Keratinocyte (primary cell): ENCODE data around the gene ZFYVE28. TPM values are rescaled to one million over a fixed set of nuclear protein-coding genes. Genes with fewer than 3 reads are reported as not detected.

Experiments used
- DNase-seq: peaks from one replicate; pipeline ENCODE4 v3.0.0-alpha.2; 2011; ENCODE audit warnings: low read depth, missing footprints, low spot score
- FAIRE-seq: peaks from 2 replicates; lab custom pipeline; 2011; peaks lifted over from hg19 to GRCh38; lab: Jason Lieb, UNC
- H2AFZ ChIP-seq: 2 replicates; pipeline ENCODE4 v1.6.0; 2012; ENCODE audit warnings: low read length, control low read depth, inconsistent platforms; ENCODE audit not compliant: control insufficient read depth
- H3K27ac ChIP-seq: 2 replicates; pipeline ENCODE4 v1.5.1; 2011; ENCODE audit warnings: low read length; ENCODE audit not compliant: control insufficient read depth, insufficient read depth
- H3K27me3 ChIP-seq: 3 replicates; pipeline ENCODE4 v1.6.0; 2011; ENCODE audit warnings: low read length; ENCODE audit not compliant: control insufficient read depth, insufficient read depth; ENCODE audit errors: extremely low read depth
- H3K36me3 ChIP-seq, 2 experiments: 2 replicates in 1 of 2; 3 replicates in 1 of 2; pipeline ENCODE4 v1.5.1; 2011; ENCODE audit warnings: low read length in 2 of 2, mild to moderate bottlenecking in 1 of 2; ENCODE audit not compliant: control insufficient read depth in 2 of 2, insufficient read depth in 2 of 2; ENCODE audit errors: extremely low read depth in 1 of 2
- H3K4me1 ChIP-seq: 3 replicates; pipeline ENCODE4 v1.5.1; 2011; ENCODE audit warnings: low read length; ENCODE audit not compliant: control insufficient read depth, insufficient read depth; ENCODE audit errors: extremely low read depth
- H3K4me2 ChIP-seq: 3 replicates; pipeline ENCODE4 v1.6.0; 2011; ENCODE audit warnings: low read depth, low read length; ENCODE audit not compliant: control insufficient read depth, insufficient read depth; ENCODE audit errors: extremely low read depth
- H3K4me3 ChIP-seq, 3 experiments: fragments of 200-600 bp in 1 of 3; sonication (generic) in 1 of 3; 2 replicates in 2 of 3; 3 replicates in 1 of 3; pipeline ENCODE4 v1.5.1; 2011 to 2016; ENCODE audit warnings: low read length in 3 of 3, mild to moderate bottlenecking in 3 of 3, control low read depth in 2 of 3, inconsistent platforms in 1 of 3, low read depth in 1 of 3, mixed read lengths in 1 of 3, mixed run types in 1 of 3, moderate library complexity in 1 of 3; ENCODE audit not compliant: control insufficient read depth in 2 of 3, insufficient read depth in 2 of 3; ENCODE audit errors: extremely low read depth in 1 of 3
- H3K79me2 ChIP-seq: 2 replicates; pipeline ENCODE4 v1.6.0; 2012; ENCODE audit warnings: low read length; ENCODE audit not compliant: control insufficient read depth, insufficient read depth
- H3K9ac ChIP-seq: 3 replicates; pipeline ENCODE4 v1.6.0; 2011; ENCODE audit warnings: low read length; ENCODE audit not compliant: control insufficient read depth, insufficient read depth; ENCODE audit errors: extremely low read depth
- H3K9me1 ChIP-seq: 3 replicates; pipeline ENCODE4 v1.6.0; 2011; ENCODE audit warnings: low read length; ENCODE audit not compliant: control insufficient read depth, insufficient read depth; ENCODE audit errors: extremely low read depth
- H3K9me3 ChIP-seq: 2 replicates; pipeline ENCODE4 v1.5.1; 2012; ENCODE audit warnings: low read depth, low read length; ENCODE audit not compliant: control insufficient read depth
- H4K20me1 ChIP-seq: 3 replicates; pipeline ENCODE4 v1.6.0; 2011; ENCODE audit warnings: low read length; ENCODE audit not compliant: control insufficient read depth, insufficient read depth; ENCODE audit errors: extremely low read depth
- EZH2 ChIP-seq: IDR thresholded peaks from one replicate; pipeline ENCODE4 v1.6.1; 2012; ENCODE audit warnings: inconsistent platforms, mild to moderate bottlenecking, low read length, moderate library complexity
- dilution Hi-C: fragments of 300-500 bp; cut with MboI; formaldehyde crosslinking; loops from one replicate; pipeline ENCODE4 v1.7.0; 2020; ENCODE audit warnings: low sequenced_read_pairs; ENCODE audit not compliant: extremely low pct_ligation_motif_present
- polyA plus RNA-seq, 5 experiments: library from polyadenylated mRNA; depleted of rRNA in 3 of 5; stranded (reverse) in 3 of 5; stranded (forward) in 1 of 5; unstranded in 1 of 5; fragments of >200 nt; gene quantifications; 1 replicate in 1 of 5; 2 replicates in 3 of 5; 3 replicates in 1 of 5; pipeline versions ENCODE4 v1.2.1 to v1.2.3, GENCODE V29; 2011 to 2012; ENCODE audit warnings: missing spikeins in 2 of 5, low read depth in 1 of 5, low replicate concordance in 1 of 5
- TF ChIP-seq, protein P1 (sequence below), 3 experiments: IDR thresholded peaks in 1 of 3; conservative IDR thresholded peaks in 1 of 3; optimal IDR thresholded peaks in 1 of 3; 2 replicates in 2 of 3; 3 replicates in 1 of 3; pipeline versions ENCODE3 to v1.5.1; 2011; ENCODE audit warnings: low read length in 3 of 3, mild to moderate bottlenecking in 3 of 3, moderate library complexity in 2 of 3, control low read depth in 1 of 3, inconsistent platforms in 1 of 3; ENCODE audit not compliant: insufficient read depth in 2 of 3; ENCODE audit errors: extremely low read depth in 1 of 3

Gene ZFYVE28
- polyA plus RNA-seq, 1 donor (not counting 4 experiments of a cell fraction or from before 2014, with no cell fraction given) = 0.33 TPM

DNA sequence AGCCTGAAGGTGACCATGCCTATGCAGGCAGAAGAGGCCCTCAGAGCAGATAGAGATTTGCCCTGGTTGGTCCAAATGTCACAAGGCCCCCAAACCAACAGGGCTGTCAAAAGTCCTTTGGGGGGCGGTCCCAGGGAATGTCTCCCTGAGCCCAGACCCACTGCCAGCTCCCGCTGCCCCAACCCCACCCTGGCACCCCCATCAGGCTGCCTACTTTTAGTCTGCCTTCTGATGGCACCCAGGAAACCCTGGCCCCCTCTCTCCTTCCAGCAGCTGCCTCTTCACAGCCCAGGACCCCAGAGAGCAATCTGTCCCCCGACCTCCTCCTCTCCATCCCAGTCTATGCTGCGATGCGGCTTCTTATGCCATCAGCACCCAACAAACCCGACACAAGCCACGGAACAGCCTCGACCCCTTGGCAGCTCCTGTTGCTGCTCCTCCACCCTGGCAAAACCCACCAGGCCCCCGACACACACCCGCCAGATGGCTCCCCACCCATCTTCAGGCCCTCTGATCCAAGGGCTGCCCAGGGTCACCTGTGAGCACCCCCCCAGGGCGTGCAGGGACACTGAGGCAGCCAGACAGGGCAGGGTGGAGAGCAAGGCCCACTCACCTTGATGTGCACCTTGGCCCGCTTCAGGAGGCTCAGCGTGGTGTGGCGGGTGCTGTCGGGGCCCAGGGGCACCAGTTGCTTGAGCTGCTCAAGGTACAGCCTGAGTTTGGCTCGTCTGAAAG lies 166.5 kb downstream of the ZFYVE28 start:
- H4K20me1 ChIP-seq = no peaks in the 10 kb centered on the region
- no peak overlapping the region for H3K27ac ChIP-seq
- no peaks in the 10 kb centered on the region for H3K9me3 ChIP-seq
- dilution Hi-C loops = no loop called here
- no peaks in the 10 kb centered on the region for H3K9me1 ChIP-seq
- no peak overlapping the region for H3K4me2 ChIP-seq
- no peaks in the 10 kb centered on the region for H3K4me1 ChIP-seq
- H3K79me2 ChIP-seq = no peaks in the 10 kb centered on the region
- H3K27me3 ChIP-seq = no peaks in the 10 kb centered on the region
- DNase-seq (no peak), FAIRE-seq (no peak)
- no peak for TF ChIP-seq EZH2
- TF ChIP-seq, protein P1, sequence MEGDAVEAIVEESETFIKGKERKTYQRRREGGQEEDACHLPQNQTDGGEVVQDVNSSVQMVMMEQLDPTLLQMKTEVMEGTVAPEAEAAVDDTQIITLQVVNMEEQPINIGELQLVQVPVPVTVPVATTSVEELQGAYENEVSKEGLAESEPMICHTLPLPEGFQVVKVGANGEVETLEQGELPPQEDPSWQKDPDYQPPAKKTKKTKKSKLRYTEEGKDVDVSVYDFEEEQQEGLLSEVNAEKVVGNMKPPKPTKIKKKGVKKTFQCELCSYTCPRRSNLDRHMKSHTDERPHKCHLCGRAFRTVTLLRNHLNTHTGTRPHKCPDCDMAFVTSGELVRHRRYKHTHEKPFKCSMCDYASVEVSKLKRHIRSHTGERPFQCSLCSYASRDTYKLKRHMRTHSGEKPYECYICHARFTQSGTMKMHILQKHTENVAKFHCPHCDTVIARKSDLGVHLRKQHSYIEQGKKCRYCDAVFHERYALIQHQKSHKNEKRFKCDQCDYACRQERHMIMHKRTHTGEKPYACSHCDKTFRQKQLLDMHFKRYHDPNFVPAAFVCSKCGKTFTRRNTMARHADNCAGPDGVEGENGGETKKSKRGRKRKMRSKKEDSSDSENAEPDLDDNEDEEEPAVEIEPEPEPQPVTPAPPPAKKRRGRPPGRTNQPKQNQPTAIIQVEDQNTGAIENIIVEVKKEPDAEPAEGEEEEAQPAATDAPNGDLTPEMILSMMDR (optimal IDR thresholded peaks at IDR 0.05 in 1 of 3, IDR thresholded peaks at IDR 0.05 in 1 of 3, conservative IDR thresholded peaks at IDR 0.05 in 1 of 3; ENCODE audit: extremely low read depth in 1 of 3, insufficient read depth in 2 of 3, low read length in 3 of 3) = no peak
- H3K36me3 ChIP-seq = peaks cover 4 to 37% of the 10 kb centered on the region in 2 experiments
- H3K4me3 ChIP-seq = no peak overlapping the region
- no peak overlapping the region for H3K9ac ChIP-seq
- H2AFZ ChIP-seq = no peak overlapping the region

DNA sequence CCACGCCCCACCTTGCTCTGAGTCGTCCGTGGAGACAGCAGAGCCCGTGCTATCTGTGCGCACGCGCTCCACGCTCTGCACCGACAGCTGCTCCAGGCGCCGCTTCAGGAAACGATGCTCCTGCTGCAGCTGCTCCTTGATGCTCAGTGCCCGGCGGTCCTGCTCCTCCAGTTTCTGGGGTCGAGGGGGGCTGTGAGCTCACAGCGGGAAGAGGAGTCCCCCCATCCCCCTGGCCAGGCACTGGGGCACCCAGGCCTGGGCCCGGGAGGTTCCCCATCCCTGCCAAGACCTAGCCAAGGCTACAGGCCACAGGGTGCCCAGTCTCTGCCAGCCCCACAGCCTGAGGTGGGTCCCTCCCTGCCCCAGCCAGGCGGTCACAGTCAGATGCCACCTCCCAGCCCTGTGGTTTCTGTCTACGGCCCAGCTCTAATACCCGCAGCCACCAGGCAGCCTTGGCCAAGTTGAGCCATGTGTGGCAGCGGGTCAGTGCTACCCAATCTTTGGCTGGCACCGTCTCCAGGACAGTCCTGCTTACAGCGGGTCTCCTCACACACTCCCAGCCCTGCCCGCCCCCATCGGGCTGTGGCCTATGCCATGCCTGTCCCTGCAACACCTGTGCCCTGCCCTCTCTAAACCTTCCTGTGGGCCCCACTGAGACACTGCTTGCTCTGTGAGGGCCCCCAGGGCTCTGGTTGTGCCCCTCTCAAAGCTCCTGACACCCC lies 167.2 kb downstream of the ZFYVE28 start:
- Histone ChIP-seq H3K79me2 (no peaks in the 10 kb centered on the region), H3K27me3 (no peaks in the 10 kb centered on the region), H3K27ac (no peak overlapping the region), H3K9ac (no peak overlapping the region), H4K20me1 (no peaks in the 10 kb centered on the region), H3K9me1 (no peaks in the 10 kb centered on the region), H2AFZ (no peak overlapping the region), H3K9me3 (no peaks in the 10 kb centered on the region), H3K4me1 (no peaks in the 10 kb centered on the region), H3K36me3 (peaks cover 4 to 32% of the 10 kb centered on the region in 2 experiments), H3K4me3 (no peak overlapping the region), H3K4me2 (no peak overlapping the region)
- dilution Hi-C loops = no loop called here
- TF ChIP-seq, protein P1 (optimal IDR thresholded peaks at IDR 0.05 in 1 of 3, IDR thresholded peaks at IDR 0.05 in 1 of 3, conservative IDR thresholded peaks at IDR 0.05 in 1 of 3; ENCODE audit: extremely low read depth in 1 of 3, insufficient read depth in 2 of 3, low read length in 3 of 3) = no peak
- TF ChIP-seq EZH2 = no peak
- no peak for DNase-seq
- no peak for FAIRE-seq
